ENCODE data around the gene SIGLEC8. TPM values are rescaled to one million over a fixed set of nuclear protein-coding genes. Genes with fewer than 3 reads are reported as not detected.

The SIGLEC8 gene
- total RNA-seq, 6 experiments from 2014 or later: 0.31 to 1.4 (median 0.71) TPM

- TF ChIP-seq POLR2A (IDR thresholded peaks at IDR 0.05): no peak
- no peak for TF ChIP-seq CTCF (IDR thresholded peaks at IDR 0.05)
- Histone ChIP-seq H3K9me3 (no peaks in the 10 kb centered on the region), H3K36me3 (no peaks in the 10 kb centered on the region), H3K27me3 (no peaks in the 10 kb centered on the region), H3K27ac (no peak overlapping the region), H3K4me3 (no peak overlapping the region), H3K4me1 (no peaks in the 10 kb centered on the region)
- intact Hi-C loops (cut with DNase I): no loop called here
- DNase-seq (no peak), ATAC-seq (peak in 3 of 4 donors; percentile 46 to 51 (median 47))
- 17% methylated on average over 2 of the region's 2 CpGs for WGBS (ENCODE audit: insufficient coverage, low coverage, low lambda C conversion rate, missing lambda C conversion rate)
Observed at GRCh38 chr19:51493776-51494175, 35.5 kb upstream of the SIGLEC8 start.

GRCh38 chr19:51491586-51491985 is 33.3 kb upstream of the SIGLEC8 start:
- no peak for TF ChIP-seq CTCF (IDR thresholded peaks at IDR 0.05)
- TF ChIP-seq POLR2A (IDR thresholded peaks at IDR 0.05): no peak
- ATAC-seq (no peak), DNase-seq (no peak)
- Histone ChIP-seq H3K27ac (no peak overlapping the region), H3K9me3 (no peaks in the 10 kb centered on the region), H3K4me1 (no peaks in the 10 kb centered on the region), H3K27me3 (no peaks in the 10 kb centered on the region), H3K4me3 (no peak overlapping the region), H3K36me3 (no peaks in the 10 kb centered on the region)
- intact Hi-C loops (cut with DNase I): no loop called here
- WGBS (ENCODE audit: insufficient coverage, low coverage, low lambda C conversion rate, missing lambda C conversion rate): 31% methylated on average over 3 of the region's 7 CpGs

- intact Hi-C loops (cut with DNase I): no loop called here
- Histone ChIP-seq H3K27me3 (no peaks in the 10 kb centered on the region), H3K4me3 (no peak overlapping the region), H3K9me3 (no peaks in the 10 kb centered on the region), H3K36me3 (no peaks in the 10 kb centered on the region), H3K4me1 (no peaks in the 10 kb centered on the region), H3K27ac (no peak overlapping the region)
- no peak for DNase-seq
- TF ChIP-seq POLR2A (IDR thresholded peaks at IDR 0.05) (no peak), CTCF (IDR thresholded peaks at IDR 0.05) (no peak)
- 36% methylated on average over 6 of the region's 14 CpGs for WGBS (ENCODE audit: insufficient coverage, low coverage, low lambda C conversion rate, missing lambda C conversion rate)
- no peak for ATAC-seq
Observed at GRCh38 chr19:51490676-51491075, 32.4 kb upstream of the SIGLEC8 start.

- Histone ChIP-seq H3K27me3 (no peaks in the 10 kb centered on the region), H3K4me3 (no peak overlapping the region), H3K36me3 (no peaks in the 10 kb centered on the region), H3K9me3 (no peaks in the 10 kb centered on the region), H3K27ac (no peak overlapping the region), H3K4me1 (no peaks in the 10 kb centered on the region)
- DNase-seq: no peak
- TF ChIP-seq CTCF (IDR thresholded peaks at IDR 0.05): no peak
- TF ChIP-seq POLR2A (IDR thresholded peaks at IDR 0.05): no peak
- 23% methylated on average over 1 of the region's 2 CpGs for WGBS (ENCODE audit: insufficient coverage, low coverage, low lambda C conversion rate, missing lambda C conversion rate)
- no peak for ATAC-seq
- intact Hi-C loops (cut with DNase I): loop anchor here in 1 of 2 donors (10.0 kb wide), 1 partner anchor 166 kb away; no protein-coding TSS in a partner anchor
Observed at GRCh38 chr19:51489113-51489512, 30.9 kb upstream of the SIGLEC8 start.

GRCh38 chr19:51488491-51488890 is 30.2 kb upstream of the SIGLEC8 start:
- no peaks in the 10 kb centered on the region for H3K36me3 ChIP-seq
- H3K27ac ChIP-seq: no peak overlapping the region
- H3K27me3 ChIP-seq: no peaks in the 10 kb centered on the region
- H3K9me3 ChIP-seq: no peaks in the 10 kb centered on the region
- intact Hi-C loops (cut with DNase I): loop anchor here in 1 of 2 donors (10.0 kb wide), 1 partner anchor 166 kb away; no protein-coding TSS in a partner anchor
- WGBS (ENCODE audit: insufficient coverage, low coverage, low lambda C conversion rate, missing lambda C conversion rate): 73% methylated on average over 3 of the region's 3 CpGs
- H3K4me1 ChIP-seq: no peaks in the 10 kb centered on the region
- H3K4me3 ChIP-seq: no peak overlapping the region
- no peak for TF ChIP-seq CTCF (IDR thresholded peaks at IDR 0.05)
- TF ChIP-seq POLR2A (IDR thresholded peaks at IDR 0.05): no peak
- DNase-seq: no peak
- ATAC-seq: no peak

Data from right lobe of liver (tissue), 6 donors.